HG02610 (cell line): ENCODE measurements around the gene CD302.
"Not testable (repeated sequence)": the region's sequence is repeated elsewhere in the genome, so short reads cannot be mapped to it uniquely, and the experiment has no call there.

Experiments used
- ATAC-seq: cut with Tn5 transposase; IDR thresholded peaks from one replicate; pipeline ENCODE4 v1.9.1; 2021; ENCODE audit warnings: mild to moderate bottlenecking, moderate library complexity; ENCODE audit not compliant: unreplicated experiment

The CD302 gene

GRCh38 chr2:159795841-159796690 is 1.9 kb downstream of the CD302 start:
- no peak for ATAC-seq

DNA sequence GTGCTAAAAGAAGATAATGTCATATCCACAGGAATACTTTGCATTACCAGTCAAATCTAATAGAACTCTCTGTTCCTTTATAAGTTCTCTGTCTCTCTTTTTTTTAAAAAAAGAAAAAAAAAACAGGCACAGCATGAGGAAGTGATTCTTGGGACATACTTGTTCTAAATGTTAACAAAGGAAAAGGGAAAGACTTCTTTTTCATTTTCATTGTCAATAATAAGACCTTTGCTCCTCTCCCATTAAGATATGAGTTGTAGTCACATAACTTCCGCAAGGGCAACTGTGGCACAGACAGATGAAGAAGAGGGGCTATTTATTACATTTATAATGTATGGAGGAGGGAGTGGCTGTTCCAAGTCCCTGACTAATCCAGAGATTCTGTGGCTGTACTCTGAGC is 4.7 kb downstream of the CD302 start:
- no peak for ATAC-seq

DNA sequence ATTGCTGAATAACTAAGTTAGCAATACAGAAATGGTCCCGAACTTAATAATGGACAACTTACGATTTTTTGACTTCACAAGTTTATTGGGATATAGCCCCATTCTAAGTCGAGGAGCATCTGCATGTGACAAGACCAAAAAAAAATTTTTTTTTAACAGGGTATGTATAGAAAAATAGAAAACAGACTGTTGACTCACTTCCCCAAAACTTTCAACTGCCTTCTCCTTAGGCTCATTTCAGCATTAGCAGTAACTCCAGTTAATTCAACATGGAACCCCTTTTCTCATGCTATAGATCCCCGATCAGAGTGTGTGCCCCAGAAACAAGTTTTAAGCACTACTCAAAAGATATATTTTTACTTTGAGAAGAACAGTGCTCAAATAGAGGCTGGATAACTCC is 5.4 kb downstream of the CD302 start:
- ATAC-seq, result no peak

GRCh38 chr2:159792036-159792435 is 6.0 kb downstream of the CD302 start:
- no peak for ATAC-seq

DNA sequence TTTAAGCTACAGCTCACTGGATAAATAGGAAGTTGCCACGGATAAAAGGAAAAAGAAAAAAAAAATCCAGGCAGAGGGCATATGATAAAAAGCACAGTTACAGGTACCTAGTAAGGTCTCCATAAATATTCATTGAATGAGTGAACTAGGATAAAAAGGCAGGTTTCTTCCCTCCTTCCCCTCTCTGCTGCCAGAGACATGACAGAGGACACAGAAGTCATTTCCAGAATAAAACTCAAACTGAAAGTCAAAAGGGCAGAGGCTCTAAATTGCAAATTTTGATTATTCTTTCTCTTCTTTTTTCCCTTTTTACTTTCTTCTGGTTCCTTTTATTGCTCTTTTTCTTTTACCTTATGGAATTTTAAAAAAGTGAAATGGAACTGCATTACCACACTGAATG is 7.7 kb downstream of the CD302 start:
- peak; percentile 85 for ATAC-seq

- no peak for ATAC-seq
Observed at GRCh38 chr2:159788253-159788652, 9.8 kb downstream of the CD302 start.

- ATAC-seq, result not testable (repeated sequence)
Observed at GRCh38 chr2:159787647-159788046, 10.4 kb downstream of the CD302 start.

GRCh38 chr2:159786938-159787337 is 11.1 kb downstream of the CD302 start:
- no peak for ATAC-seq

DNA sequence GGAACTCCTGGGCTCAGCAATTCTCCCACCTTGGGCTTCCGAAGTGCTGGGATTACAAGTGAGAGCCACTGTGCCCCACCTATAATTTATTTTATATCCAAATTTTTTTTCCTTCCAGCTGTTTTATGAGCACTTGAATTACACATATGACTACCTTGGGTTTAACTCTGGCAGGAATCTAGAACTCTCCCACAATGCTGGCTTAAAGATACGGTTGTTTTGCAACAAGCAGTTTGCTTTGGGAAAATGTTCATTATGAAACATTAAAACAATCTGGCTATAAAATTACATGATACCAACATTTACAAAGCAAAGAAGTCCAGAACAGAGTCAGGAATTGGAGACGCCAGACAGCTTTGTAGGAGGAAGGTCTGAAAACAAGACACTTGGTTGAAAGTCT is 12.8 kb downstream of the CD302 start:
- ATAC-seq, result no peak

GRCh38 chr2:159784744-159785143 is 13.3 kb downstream of the CD302 start:
- ATAC-seq, result not testable (repeated sequence)

GRCh38 chr2:159783556-159783955 is 14.5 kb downstream of the CD302 start:
- no peak for ATAC-seq

GRCh38 chr2:159776321-159776720 is 21.7 kb downstream of the CD302 start:
- ATAC-seq, result no peak

DNA sequence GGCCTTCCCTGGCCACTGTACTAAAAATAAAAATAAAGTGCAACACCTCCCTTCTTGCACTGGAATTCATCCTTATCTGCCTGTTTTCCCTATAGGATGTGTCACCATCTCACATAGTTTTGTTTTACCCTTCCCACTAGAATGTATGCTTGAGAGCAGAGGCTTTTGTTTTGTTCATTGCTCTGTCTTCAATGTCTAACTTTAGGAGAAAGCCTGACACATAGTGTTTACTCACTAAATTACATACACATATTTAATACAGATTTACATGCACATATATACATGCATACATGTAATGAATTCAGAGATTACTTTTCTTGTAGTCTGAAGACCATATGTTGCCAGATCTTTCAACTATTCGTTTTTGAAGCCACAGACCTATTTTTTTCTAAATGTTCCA is 23.0 kb downstream of the CD302 start:
- ATAC-seq, result no peak

- ATAC-seq, result no peak
Observed at GRCh38 chr2:159774370-159774990, 23.5 kb downstream of the CD302 start.

DNA sequence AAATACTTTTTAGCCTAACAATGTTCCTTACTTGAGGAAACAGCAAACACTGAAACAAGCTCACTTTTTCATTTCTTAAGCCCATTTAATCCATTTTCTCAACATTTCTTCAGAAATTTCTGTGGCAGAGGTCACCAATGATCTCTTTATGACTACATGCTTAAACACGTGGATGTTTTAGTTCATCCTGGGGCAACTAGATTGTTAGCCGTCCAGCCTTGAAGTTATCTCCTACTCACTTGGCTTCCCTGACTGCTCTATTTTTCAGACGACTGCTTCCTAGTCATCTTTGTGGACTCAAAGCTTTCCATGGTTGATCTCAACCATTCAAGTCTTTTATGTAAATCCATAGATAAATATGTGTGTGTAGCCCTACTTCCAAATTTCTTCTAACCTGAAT is 24.1 kb downstream of the CD302 start:
- no peak for ATAC-seq

GRCh38 chr2:159773426-159773825 is 24.6 kb downstream of the CD302 start:
- no peak for ATAC-seq

- ATAC-seq, result no peak
Observed at GRCh38 chr2:159769147-159769546, 28.9 kb downstream of the CD302 start.

- no peak for ATAC-seq
Observed at GRCh38 chr2:159762075-159762474, 35.9 kb downstream of the CD302 start.

- ATAC-seq, result no peak
Observed at GRCh38 chr2:159760326-159760725, 37.7 kb downstream of the CD302 start.

GRCh38 chr2:159759577-159759976 is 38.4 kb downstream of the CD302 start:
- ATAC-seq, result no peak

- ATAC-seq, result no peak
Observed at GRCh38 chr2:159758686-159759085, 39.3 kb downstream of the CD302 start.

DNA sequence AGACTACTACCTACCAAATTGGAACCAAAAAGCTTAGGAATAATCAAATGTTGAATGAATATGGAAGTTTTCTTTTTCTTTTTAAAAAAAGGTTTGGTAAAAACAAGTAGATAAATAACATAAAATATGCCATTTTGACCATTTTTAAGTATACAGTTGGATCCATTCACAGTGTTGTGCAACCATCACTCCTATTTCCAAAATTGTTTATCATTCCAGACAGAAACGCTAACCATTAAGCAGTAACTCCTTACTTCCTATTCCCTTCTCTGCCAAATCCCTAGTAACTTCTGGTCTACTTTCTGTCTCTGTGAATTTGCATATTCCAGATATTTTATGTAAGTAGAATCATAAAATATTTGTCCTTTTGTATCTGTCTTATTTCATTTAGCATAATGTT is 39.8 kb downstream of the CD302 start:
- ATAC-seq, result no peak
